DND-41 (cell line): Measurements from ENCODE around the gene CRLF2.

ENCODE experiments used
- EZH2 ChIP-seq: IDR thresholded peaks from 3 replicates; pipeline ENCODE4 v1.6.1; 2012; ENCODE audit warnings: borderline replicate concordance, low read depth, mild to moderate bottlenecking, moderate library complexity, low read length, inconsistent platforms; ENCODE audit not compliant: severe bottlenecking
- TF ChIP-seq, protein P1 (sequence below): IDR thresholded peaks from 2 replicates; pipeline ENCODE4 v1.5.1; 2012; ENCODE audit warnings: borderline replicate concordance, low read length, moderate library complexity, mild to moderate bottlenecking; ENCODE audit not compliant: poor library complexity, severe bottlenecking; ENCODE audit errors: extremely low read depth

DNA sequence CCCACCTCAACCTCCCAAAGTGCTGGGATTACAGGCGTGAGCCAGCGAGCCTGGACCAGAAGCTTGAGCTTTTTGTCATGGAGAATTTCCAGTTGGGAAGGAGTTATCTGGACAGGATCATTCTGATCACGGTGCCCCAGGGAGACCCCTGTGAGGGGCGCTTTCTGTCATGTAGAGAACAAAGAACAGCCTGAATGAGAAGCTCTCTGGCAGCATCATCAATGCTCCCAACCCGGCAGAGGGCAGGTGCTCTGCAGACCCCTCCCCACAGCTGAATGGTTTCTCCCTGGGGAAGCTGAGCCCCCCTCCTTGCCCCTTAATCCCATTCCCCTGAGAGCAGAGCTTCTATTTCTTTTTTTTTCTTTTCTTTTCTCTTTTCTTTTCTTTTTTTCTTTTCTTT, 48.8 kb upstream of the CRLF2 start:
- TF ChIP-seq, protein P1, sequence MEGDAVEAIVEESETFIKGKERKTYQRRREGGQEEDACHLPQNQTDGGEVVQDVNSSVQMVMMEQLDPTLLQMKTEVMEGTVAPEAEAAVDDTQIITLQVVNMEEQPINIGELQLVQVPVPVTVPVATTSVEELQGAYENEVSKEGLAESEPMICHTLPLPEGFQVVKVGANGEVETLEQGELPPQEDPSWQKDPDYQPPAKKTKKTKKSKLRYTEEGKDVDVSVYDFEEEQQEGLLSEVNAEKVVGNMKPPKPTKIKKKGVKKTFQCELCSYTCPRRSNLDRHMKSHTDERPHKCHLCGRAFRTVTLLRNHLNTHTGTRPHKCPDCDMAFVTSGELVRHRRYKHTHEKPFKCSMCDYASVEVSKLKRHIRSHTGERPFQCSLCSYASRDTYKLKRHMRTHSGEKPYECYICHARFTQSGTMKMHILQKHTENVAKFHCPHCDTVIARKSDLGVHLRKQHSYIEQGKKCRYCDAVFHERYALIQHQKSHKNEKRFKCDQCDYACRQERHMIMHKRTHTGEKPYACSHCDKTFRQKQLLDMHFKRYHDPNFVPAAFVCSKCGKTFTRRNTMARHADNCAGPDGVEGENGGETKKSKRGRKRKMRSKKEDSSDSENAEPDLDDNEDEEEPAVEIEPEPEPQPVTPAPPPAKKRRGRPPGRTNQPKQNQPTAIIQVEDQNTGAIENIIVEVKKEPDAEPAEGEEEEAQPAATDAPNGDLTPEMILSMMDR, result no peak
- no peak for TF ChIP-seq EZH2
